ENCODE data around the gene A3GALT2. TPM values are rescaled to one million over a fixed set of nuclear protein-coding genes. Genes with fewer than 3 reads are reported as not detected.

Gene A3GALT2
- total RNA-seq, 4 donors from 2014 or later, result 0.89 TPM; not detected in 3

GRCh38 chr1:33351281-33351660 lies 30.4 kb upstream of the A3GALT2 start:
- Histone ChIP-seq H3K4me3 (replicated peaks in 1 of 3) (no peak overlapping the region), H3K4me1 (peaks cover 22 to 24% of the 10 kb centered on the region in 2 donors), H3K27ac (no peak overlapping the region), H3K27me3 (no peaks in the 10 kb centered on the region), H3K36me3 (no peaks in the 10 kb centered on the region), H3K9me3 (no peaks in the 10 kb centered on the region)
- TF ChIP-seq POLR2A (IDR thresholded peaks at IDR 0.05), result no peak
- TF ChIP-seq, protein P1, sequence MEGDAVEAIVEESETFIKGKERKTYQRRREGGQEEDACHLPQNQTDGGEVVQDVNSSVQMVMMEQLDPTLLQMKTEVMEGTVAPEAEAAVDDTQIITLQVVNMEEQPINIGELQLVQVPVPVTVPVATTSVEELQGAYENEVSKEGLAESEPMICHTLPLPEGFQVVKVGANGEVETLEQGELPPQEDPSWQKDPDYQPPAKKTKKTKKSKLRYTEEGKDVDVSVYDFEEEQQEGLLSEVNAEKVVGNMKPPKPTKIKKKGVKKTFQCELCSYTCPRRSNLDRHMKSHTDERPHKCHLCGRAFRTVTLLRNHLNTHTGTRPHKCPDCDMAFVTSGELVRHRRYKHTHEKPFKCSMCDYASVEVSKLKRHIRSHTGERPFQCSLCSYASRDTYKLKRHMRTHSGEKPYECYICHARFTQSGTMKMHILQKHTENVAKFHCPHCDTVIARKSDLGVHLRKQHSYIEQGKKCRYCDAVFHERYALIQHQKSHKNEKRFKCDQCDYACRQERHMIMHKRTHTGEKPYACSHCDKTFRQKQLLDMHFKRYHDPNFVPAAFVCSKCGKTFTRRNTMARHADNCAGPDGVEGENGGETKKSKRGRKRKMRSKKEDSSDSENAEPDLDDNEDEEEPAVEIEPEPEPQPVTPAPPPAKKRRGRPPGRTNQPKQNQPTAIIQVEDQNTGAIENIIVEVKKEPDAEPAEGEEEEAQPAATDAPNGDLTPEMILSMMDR (IDR thresholded peaks at IDR 0.05), result no peak
- DNase-seq, result no peak
- WGBS, 2 donors, result 94 to 98% methylated on average over 6 of the region's 6 CpGs
- intact Hi-C loops (cut with DNase I), result no loop called here

GRCh38 chr1:33350611-33351280 lies 29.8 kb upstream of the A3GALT2 start:
- peaks cover 26 to 29% of the 10 kb centered on the region in 2 donors for H3K4me1 ChIP-seq
- no peak for TF ChIP-seq POLR2A (IDR thresholded peaks at IDR 0.05)
- TF ChIP-seq, protein P1 (IDR thresholded peaks at IDR 0.05), result no peak
- no peaks in the 10 kb centered on the region for H3K36me3 ChIP-seq
- 42 to 51% methylated on average over 6 of the region's 6 CpGs for WGBS, 2 donors
- intact Hi-C loops (cut with DNase I), result no loop called here
- H3K27ac ChIP-seq, result peak overlapping the region; percentile 84 to 88 (median 85)
- H3K4me3 ChIP-seq (replicated peaks in 1 of 3), result peak overlapping the region in 2 of 3 donors; percentile 8 to 57
- no peaks in the 10 kb centered on the region for H3K27me3 ChIP-seq
- H3K9me3 ChIP-seq, result no peaks in the 10 kb centered on the region
- no peak for DNase-seq

GRCh38 chr1:33349778-33350610 lies 29.1 kb upstream of the A3GALT2 start:
- 0 to 2% methylated on average over 17 to 31 of the region's 104 CpGs for WGBS, 2 donors
- TF ChIP-seq, protein P1 (IDR thresholded peaks at IDR 0.05), result no peak
- peak in 1 of 2 donors; percentile 86 for TF ChIP-seq POLR2A (IDR thresholded peaks at IDR 0.05)
- H3K4me3 ChIP-seq (replicated peaks in 1 of 3), result peak overlapping the region; percentile 8 to 57 (median 55)
- H3K27ac ChIP-seq, result peak overlapping the region; percentile 84 to 88 (median 85)
- H3K36me3 ChIP-seq, result no peaks in the 10 kb centered on the region
- H3K4me1 ChIP-seq, result peaks cover 33 to 37% of the 10 kb centered on the region in 2 donors
- no peaks in the 10 kb centered on the region for H3K27me3 ChIP-seq
- no peaks in the 10 kb centered on the region for H3K9me3 ChIP-seq
- intact Hi-C loops (cut with DNase I), result no loop called here
- DNase-seq, result peak; percentile 89 to 90

DNA sequence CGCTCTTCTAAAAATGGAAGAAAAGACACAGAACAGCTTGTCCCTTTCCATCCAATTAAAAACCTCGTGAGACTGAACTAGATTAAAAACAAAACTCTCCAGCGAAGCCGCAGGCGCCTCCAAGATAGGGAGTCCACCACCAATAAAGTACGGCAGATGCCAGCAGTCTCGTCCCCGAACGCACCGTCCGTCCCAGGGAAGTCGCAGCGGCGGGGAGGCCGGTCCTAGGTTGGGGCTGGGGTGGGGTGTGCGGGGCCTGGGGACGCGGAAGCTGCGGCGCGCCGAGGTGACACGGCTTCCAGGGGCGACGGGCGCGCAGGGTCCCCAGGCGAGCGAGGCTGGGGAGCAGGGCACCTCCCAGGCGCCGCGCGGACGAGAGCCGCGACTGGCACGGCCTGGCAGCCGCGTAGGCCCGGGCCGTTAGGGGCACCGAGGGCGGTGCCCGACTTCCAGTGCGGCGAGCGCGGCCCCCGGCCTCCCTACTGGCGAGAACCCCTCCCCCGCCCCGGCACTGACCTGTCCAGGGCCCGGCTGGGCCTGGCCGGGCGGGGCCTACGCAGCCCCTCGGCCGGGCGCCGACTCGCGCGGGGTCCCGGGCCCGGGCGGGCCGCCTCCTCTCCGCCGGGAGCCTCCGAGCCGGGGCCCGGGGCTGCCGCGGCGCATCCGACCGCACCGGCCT lies 28.3 kb upstream of the A3GALT2 start:
- Histone ChIP-seq H3K4me1 (peaks cover 41 to 45% of the 10 kb centered on the region in 2 donors), H3K4me3 (replicated peaks in 1 of 3) (peak overlapping the region; percentile 58 to 70 (median 65)), H3K27ac (peak overlapping the region; percentile 94 to 96 (median 95)), H3K36me3 (no peaks in the 10 kb centered on the region), H3K27me3 (no peaks in the 10 kb centered on the region), H3K9me3 (no peaks in the 10 kb centered on the region)
- intact Hi-C loops (cut with DNase I), result no loop called here
- peak; percentile 64 to 73 for DNase-seq
- TF ChIP-seq POLR2A (IDR thresholded peaks at IDR 0.05), result peak in 1 of 2 donors; percentile 47
- TF ChIP-seq, protein P1 (IDR thresholded peaks at IDR 0.05), result no peak
- WGBS, 2 donors, result 0% methylated on average over 9 to 14 of the region's 78 CpGs

Data from thyroid gland (tissue), 4 donors.